Measurements from ENCODE around the gene PTPRN2.
"Not testable (repeated sequence)": the region's sequence is repeated elsewhere in the genome, so short reads cannot be mapped to it uniquely, and the experiment has no call there.

Gene PTPRN2

DNA sequence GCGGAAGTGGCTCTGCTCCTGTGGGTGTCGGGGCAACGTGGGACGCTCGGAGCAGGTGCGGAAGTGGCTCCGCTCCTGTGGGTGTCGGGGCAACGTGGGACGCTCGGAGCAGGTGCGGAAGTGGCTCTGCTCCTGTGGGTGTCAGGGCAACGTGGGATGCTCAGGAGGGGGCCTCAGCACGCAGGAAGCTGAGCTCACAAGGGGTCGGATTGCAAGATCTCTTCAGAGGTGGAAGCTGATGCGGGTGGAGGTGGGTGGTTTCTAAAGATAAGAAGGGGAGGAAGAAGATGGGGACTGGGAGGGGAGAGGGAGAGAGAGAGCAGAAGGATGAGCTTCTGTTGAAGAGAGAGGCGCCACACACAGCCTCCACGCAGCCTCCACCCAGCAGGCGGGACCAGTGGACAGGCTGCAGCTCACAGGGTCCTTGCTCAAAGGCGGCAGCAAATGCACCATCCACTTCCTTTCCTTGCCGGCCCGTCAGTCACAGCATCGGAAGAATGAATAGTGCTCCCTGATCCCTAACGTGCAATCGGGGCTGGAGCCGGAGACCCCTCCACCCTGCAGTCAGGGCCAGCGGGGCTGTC lies 78.7 kb downstream of the PTPRN2 start:
- DNase-seq, result no peak

DNA sequence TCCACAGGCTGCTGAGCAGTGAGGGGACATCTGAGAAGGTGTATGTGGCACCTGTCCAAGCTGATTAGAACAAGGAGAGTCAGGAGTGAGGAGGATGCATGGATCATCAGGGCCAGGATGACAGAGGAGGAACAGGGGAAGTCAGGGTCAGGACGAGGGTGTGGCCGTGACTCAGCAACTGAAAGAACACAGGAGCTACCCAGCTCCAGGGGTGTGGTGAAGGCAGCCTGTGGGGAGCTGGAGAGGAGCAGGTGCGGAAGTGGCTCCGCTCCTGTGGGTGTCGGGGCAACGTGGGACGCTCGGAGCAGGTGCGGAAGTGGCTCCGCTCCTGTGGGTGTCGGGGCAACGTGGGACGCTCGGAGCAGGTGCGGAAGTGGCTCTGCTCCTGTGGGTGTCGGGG lies 79.3 kb downstream of the PTPRN2 start:
- DNase-seq, result not testable (repeated sequence)

DNA sequence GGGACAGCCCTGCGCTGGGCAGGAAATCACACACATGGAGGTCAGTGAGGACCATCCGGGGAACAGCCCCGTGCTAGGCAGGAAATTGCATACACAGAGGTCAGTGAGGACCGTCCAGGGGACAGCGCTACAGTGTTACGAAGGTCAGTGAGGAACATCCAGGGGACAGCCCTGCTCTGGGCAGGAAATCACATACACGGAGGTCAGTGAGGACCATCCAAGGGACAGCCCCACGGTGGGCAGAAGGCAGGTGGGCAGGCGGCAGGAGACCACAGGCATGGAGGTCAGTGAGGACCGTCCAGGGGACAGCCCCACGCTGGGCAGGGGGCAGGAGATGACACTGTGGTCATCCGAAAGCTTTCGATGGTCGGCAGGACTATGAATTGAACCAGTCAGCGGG lies 79.7 kb downstream of the PTPRN2 start:
- DNase-seq, result no peak

GRCh38 chr7:158507175-158507574 lies 80.4 kb downstream of the PTPRN2 start:
- DNase-seq, result not testable (repeated sequence)

GRCh38 chr7:158506626-158507025 lies 81.0 kb downstream of the PTPRN2 start:
- no peak for DNase-seq

DNA sequence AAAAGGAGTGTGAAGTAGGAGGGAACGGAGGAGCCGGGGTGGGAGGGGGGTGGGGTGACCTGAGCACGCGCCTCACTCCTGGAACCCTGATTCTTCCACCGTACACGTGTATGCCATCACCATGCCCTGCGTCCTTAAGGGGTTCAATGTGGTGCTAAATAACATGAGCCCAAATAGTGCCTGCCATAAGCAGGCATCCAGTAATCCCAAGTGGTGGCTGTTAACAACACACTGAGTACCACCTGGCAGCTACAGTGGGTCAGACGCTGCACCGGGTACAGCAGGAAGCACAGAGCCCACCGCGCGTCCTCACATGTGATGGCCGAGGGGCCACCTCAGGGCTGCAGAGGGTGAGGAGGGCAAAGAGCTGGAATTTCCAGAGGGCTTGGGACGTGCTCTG lies 81.9 kb downstream of the PTPRN2 start:
- no peak for DNase-seq

DNA sequence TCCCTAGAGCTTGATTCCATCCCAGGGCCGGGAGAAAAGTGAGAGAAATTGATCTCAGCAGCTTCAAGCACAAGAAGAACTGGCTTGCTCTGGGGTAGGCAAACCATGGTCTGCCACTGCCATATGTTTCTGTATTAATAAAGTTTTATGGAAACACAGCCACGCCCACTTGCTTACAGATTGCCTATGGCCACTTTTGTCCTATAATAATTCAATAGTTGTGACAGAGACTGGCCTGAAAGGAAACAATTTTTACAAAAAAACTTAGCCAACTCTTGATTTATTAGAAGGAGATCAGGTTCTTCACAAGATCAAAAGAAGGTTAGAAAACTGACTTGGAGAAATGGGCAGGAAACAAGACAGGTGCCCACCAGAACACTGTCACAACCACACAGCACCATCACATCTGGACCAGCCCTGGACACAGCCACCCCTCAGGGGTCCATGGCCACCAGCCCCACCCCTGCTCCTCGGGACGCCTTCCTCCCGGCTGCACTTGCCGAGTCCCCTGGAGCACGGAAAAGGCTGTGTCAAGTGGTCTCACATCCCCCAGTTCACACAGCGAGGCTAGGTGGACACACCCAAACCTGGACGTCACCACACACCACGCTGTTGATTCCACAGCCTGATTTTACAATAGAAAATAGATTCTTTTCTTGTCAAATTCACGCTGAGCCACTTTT lies 85.4 kb downstream of the PTPRN2 start:
- DNase-seq, result no peak

GRCh38 chr7:158501393-158502067 lies 86.1 kb downstream of the PTPRN2 start:
- no peak for DNase-seq

GRCh38 chr7:158500651-158501052 lies 87.0 kb downstream of the PTPRN2 start:
- no peak for DNase-seq

DNA sequence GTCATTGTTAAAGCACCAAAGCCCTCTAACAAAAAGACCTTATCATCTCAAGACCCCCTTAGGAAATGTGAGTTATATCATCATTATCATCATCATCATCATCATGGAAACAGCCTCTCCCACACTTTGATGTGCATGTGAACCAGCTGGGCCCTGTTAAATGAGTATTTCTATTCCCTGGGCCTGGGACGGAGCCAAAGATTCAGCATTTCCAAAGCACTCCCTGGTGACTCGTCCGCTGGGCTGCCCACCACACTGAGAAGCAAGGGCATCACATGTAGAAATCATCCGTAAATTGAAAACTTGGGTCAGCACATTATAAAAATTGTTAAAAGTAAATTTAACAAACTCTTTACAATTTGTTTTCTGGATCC lies 88.6 kb downstream of the PTPRN2 start:
- no peak for DNase-seq

DNA sequence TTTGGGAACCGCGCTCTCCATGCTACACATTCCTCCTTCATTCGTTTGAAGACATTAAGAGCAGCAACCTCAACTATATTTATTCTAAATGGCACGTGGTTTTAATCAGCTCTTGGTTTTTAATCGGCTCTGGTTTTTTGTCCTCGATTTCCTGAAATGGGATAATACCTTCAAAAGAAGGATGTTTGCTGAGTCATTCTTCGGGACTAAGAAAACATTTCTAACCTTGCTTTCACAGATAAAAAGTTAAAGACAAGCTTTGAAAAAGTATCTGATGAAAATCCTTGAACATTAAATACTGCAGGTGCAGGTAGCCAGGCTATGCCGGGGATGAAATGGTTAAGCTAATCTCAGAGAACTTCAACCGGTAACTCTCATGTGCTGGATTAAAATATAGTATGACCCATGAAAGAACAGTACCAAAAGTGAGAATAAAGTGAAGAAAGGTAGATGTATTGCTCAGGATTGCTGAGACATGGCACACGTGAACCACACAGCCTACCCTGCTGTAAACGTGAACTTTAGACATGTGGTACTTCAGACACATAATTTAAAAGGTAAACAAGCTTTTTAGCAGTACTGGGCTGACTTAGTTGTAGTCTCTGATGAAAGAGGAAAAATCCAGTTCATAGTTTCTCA lies 89.1 kb downstream of the PTPRN2 start:
- no peak for DNase-seq

DNA sequence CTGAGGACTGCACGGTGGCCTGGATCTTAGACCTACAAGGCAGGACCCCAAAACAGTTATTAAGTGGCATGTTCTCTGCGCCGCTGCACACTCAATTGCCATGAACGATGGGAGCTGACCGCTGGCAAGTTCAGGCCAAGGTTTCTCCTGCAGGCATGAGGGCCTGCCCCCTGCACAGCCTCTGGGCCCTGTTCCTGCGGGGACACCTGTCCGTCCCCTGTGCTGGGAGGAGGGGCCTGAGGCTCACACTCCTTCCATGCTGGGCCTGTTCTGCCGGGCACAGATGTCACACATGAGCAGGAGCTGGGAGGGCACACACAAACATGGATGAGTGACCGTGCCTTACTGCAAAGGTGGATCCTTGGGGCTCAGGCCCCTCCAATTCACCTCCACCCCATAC lies 90.0 kb downstream of the PTPRN2 start:
- no peak for DNase-seq

- no peak for DNase-seq
Observed at GRCh38 chr7:158495786-158496185, 91.8 kb downstream of the PTPRN2 start.

GRCh38 chr7:158495216-158495615 lies 92.4 kb downstream of the PTPRN2 start:
- no peak for DNase-seq

- DNase-seq, result no peak
Observed at GRCh38 chr7:158494643-158495042, 93.0 kb downstream of the PTPRN2 start.

GRCh38 chr7:158494162-158494586 lies 93.4 kb downstream of the PTPRN2 start:
- no peak for DNase-seq

GRCh38 chr7:158492367-158492764 lies 95.3 kb downstream of the PTPRN2 start:
- DNase-seq, result no peak

GRCh38 chr7:158491094-158491493 lies 96.5 kb downstream of the PTPRN2 start:
- DNase-seq, result no peak

- no peak for DNase-seq
Observed at GRCh38 chr7:158490171-158490782, 97.3 kb downstream of the PTPRN2 start.

- DNase-seq, result no peak
Observed at GRCh38 chr7:158489462-158490155, 98.0 kb downstream of the PTPRN2 start.

DNA sequence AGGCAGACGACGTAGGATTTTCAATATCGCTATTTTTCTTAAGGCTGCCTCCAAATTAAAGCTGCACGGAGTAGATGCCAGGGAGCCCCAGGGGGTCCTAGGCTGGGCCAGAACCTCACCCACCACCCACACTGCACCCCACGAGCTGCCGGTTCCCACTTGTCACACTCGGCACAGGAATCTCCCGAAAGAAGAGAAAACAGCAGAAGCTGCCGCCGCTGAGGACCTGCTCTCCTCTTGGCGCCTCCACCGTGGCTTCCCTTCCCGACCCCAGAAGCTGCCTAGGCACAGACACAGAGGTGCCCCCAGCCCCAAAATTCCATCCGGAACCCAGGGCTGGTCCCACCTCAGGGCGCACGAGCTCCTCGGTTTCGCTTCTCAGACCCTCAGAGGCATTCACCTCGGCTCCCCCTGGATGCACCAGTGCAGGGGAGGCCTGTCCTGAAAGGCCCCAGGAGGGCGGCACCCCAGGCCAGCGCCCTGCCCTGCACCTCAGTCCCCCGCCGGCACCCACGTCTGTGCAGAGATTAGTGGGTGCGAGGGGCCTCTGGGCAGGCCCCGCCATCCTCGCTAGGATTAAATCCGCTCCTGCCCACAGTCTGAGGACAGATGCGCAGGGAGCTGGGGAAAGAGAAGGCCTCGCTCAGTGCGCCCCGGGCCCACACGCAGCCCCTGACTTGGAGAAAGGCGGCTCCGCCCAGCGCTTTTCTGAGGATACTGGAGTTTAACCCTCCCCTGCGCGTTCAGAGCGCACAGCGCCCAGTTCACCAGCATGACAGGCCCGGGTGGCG lies 99.2 kb downstream of the PTPRN2 start:
- no peak for DNase-seq

- no peak for DNase-seq
Observed at GRCh38 chr7:158487631-158488151, 99.9 kb downstream of the PTPRN2 start.
